ENCODE measurements around the gene ALKBH3. TPM values are rescaled to one million over a fixed set of nuclear protein-coding genes. Genes with fewer than 3 reads are reported as not detected.

The ALKBH3 gene
- total RNA-seq, 1 donor = 36.7 TPM

GRCh38 chr11:43866969-43867368 lies 13.7 kb upstream of the ALKBH3 start:
- no peak for TF ChIP-seq CTCF (IDR thresholded peaks at IDR 0.05; ENCODE audit: insufficient read depth, low read length)
- DNase-seq (ENCODE audit: low read depth) = no peak
- H3K4me3 ChIP-seq (ENCODE audit: low read depth, low read length) = no peak overlapping the region

GRCh38 chr11:43868852-43869567 lies 11.6 kb upstream of the ALKBH3 start:
- DNase-seq (ENCODE audit: low read depth) = peak; percentile 72
- no peak overlapping the region for H3K4me3 ChIP-seq (ENCODE audit: low read depth, low read length)
- no peak for TF ChIP-seq CTCF (IDR thresholded peaks at IDR 0.05; ENCODE audit: insufficient read depth, low read length)

DNA sequence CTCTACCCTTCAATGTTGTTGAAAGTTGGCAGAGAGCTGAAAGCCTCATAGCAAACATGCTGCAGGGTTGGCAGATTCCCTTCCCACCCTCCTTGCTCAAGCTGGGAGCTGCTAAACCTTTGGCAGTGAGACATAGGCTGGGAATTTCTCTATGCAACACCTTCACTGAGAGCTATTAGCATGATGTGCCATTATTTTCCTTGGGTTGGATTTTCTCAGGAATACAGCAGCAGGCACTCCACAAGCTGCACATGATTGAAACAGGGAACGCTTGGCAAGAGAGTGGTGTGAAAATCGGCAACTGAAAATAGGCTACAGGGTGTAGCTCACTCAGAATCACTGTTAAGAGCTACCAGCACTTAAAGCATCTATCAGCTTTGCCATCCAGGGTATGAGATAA lies 9.6 kb upstream of the ALKBH3 start:
- H3K4me3 ChIP-seq (ENCODE audit: low read depth, low read length) = no peak overlapping the region
- DNase-seq (ENCODE audit: low read depth) = no peak
- TF ChIP-seq CTCF (IDR thresholded peaks at IDR 0.05; ENCODE audit: insufficient read depth, low read length) = no peak

DNA sequence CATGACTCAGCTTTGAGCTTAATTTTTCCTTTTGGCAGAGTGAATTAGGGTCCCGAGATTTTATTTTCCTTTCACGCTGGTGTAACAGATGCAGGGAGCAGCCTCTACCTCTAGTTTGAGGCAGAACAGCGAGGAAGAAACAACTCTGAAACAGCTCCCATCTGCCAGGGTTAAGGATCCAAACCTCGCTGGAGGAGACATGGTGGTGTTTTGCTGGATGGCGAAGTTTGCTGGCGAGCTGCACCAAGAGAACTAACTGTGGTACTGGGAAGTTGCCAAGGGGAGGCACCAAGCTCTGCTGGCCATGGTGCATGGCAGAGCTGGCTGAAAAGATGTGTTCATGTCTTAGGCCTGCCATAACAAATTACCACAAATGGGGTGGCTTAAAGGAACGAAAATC lies 7.6 kb upstream of the ALKBH3 start:
- no peak overlapping the region for H3K4me3 ChIP-seq (ENCODE audit: low read depth, low read length)
- no peak for TF ChIP-seq CTCF (IDR thresholded peaks at IDR 0.05; ENCODE audit: insufficient read depth, low read length)
- DNase-seq (ENCODE audit: low read depth) = no peak

- no peak for TF ChIP-seq CTCF (IDR thresholded peaks at IDR 0.05; ENCODE audit: insufficient read depth, low read length)
- no peak for DNase-seq (ENCODE audit: low read depth)
- H3K4me3 ChIP-seq (ENCODE audit: low read depth, low read length) = no peak overlapping the region
Measured at GRCh38 chr11:43874078-43874477, 6.6 kb upstream of the ALKBH3 start.

DNA sequence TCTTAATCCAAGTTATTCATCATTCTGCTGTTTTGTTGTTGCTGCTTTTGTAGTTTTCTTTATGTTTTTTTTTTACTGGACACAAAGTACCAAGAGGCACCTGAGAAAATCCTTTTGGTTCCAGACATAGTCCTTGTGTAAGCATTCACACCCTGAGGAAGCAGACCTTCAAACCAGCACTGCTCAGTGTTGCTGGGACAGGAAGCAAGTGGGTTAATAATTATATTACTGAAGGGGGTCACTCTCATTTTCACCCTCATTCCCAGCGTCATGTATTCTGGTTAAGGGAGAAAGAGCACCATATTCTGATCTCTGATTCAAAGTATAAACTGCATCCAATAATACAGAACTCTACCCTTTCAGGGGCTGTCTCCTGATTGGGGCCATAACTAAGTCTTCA lies 5.9 kb upstream of the ALKBH3 start:
- no peak overlapping the region for H3K4me3 ChIP-seq (ENCODE audit: low read depth, low read length)
- TF ChIP-seq CTCF (IDR thresholded peaks at IDR 0.05; ENCODE audit: insufficient read depth, low read length) = no peak
- no peak for DNase-seq (ENCODE audit: low read depth)

Measured in fibroblast of the aortic adventitia (primary cell).